GM21526 (cell line): ENCODE measurements around the gene FOXO1.

Experiments used
- ATAC-seq: cut with Tn5 transposase; IDR thresholded peaks from one replicate; pipeline ENCODE4 v1.9.1; 2021; ENCODE audit warnings: moderate library complexity; ENCODE audit not compliant: unreplicated experiment, low FRiP score

Gene FOXO1

DNA sequence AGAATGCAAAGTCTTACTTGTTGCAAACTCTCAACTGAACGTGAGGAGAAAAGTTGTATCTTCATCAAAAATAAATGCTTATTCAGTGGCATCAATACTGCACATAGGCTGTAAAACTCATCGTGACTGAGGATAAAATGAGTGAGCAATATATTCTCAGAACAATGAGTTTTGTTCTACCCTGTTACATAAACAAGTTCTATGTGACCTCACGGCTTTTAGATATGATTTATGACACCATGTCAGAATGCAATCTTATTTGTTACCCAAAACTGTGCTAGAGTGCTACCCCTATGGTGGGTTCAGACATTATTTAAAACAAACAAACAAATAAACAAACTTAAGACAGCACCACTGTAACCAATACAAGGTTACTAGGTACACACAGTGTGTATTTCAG, 55.4 kb downstream of the FOXO1 start:
- no peak for ATAC-seq

DNA sequence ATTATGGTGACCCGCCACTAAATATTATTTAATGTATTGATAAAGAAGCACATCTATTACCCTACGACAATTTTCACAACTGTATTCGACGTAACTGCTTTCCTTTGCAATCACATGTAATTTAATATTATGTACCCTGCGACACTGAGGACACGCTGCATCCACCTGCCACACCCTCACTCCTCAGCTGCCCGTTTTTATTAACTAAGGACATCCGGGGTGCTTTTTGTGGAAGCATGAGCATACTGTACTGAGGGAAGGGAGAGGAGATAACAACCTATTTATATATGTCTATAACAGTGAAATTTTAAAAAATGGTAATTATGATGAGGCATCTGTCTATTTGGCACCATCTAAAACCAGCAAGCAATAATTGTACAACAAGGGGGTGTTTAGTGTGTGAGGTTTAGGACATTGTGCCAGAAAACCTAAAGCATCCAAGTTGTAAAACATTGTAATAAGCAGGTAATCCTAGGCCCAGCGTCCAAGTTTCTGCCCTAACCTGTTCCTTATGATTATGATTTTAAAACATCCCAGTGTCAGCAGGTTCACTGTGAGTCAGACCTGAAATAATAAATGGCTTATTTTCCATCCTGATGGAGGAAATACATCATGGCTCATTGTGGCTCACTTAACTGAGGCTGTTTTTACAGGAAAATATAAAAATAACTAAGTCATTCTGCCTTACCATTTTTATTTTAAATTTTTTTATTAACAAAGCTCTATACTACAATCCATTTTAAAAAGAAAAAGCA, 56.3 kb downstream of the FOXO1 start:
- ATAC-seq, result no peak

DNA sequence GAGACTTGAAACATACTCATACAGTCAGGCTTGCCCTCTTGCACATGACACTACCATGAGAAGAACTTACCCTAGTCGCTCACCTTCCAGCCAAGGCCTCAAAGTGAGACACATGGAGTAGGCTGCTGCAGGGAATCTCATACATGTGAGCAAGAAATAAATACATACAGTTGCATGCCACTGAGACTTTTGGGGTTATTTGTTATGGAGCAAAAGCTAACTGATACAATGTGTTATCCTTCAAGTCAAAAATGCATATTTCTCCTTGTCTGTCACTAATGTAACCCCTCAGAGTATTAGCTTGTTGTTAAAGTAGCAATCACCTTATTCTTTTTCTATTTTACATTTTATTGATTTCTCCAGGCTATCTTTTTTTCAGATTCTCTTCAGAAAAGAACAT, 58.1 kb downstream of the FOXO1 start:
- ATAC-seq, result no peak

DNA sequence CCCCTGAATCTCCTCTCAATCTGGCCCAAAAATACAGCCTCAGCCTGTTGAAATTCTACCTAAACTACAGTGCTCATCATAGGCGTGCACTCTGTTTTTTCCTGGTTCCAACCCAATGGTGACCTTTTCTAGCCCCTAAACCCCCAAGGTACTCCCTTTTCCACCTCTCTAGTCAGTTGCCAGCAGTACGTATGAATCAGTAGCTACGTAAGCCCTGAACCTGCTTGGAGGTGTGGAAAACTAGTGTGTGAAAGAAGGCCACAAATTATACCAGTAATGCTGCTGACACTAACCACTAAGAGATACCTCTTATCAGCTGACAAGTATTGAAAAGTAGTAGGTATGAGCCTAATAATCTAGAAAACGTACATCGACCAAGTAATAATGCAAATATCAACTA, 60.9 kb downstream of the FOXO1 start:
- no peak for ATAC-seq

DNA sequence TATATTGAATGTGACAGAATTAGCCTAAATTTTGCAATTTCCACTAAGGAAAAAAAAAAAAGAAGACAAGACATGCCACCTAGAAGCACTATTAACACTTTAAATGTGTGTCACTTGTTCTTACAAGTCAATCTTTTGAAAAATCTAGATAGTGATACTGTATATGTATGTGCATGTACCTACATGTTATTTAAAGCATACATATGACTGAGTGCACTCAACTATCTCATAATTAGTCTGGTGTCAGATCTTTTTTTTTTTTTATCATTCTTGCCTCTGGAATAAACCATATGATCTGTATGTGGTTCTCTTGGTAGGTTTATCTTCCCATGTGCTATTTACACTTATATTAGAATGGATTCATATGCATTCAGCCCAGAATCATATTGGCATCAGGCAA, 62.3 kb downstream of the FOXO1 start:
- no peak for ATAC-seq

DNA sequence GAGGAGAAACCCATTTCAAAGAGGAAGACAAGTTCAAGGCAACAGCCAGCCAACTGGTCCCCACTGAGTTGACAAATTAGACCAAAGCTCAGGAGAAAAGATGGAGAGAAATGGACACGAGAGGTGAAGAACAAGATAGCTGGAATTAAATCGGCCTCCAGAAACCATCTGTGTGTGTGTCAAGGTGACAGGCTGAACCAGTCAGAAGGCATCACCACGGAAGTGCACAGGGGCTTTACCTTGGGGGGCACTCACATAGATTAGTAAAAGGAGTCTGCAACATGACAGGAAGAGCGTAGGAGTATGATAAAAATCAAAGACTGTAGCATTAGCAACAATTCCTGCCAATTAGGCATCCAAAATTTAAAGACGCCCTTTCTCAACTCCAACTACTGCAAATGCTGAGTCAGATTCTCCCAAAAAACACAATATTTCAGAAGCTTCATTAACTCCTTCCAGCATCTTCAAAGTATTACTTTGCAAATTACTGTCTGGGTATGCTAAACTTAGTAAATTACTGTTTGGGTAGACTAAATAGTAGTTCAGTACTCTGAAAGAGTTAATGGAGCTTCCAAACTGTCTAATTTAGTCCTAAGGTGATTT, 66.2 kb downstream of the FOXO1 start:
- ATAC-seq, result no peak

DNA sequence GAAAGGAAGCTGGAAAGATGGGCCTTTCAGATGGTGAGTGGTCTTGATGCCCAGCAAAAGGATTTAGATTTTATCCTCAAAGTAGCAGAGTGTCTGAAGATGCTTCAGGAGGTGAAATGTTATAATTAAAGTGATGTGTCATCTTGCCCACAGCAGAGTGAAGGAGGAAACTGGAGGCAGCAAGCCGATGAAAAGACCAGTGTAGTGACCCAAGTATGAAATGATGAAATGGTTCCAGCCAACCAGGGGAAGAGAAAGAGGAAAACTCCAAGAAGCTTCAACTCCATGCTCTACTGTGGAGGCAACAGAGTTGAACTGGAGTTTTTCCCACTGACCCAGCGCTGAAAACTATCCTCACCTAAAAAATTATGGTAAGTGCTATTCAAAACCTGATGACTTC, 66.7 kb downstream of the FOXO1 start:
- ATAC-seq, result no peak

DNA sequence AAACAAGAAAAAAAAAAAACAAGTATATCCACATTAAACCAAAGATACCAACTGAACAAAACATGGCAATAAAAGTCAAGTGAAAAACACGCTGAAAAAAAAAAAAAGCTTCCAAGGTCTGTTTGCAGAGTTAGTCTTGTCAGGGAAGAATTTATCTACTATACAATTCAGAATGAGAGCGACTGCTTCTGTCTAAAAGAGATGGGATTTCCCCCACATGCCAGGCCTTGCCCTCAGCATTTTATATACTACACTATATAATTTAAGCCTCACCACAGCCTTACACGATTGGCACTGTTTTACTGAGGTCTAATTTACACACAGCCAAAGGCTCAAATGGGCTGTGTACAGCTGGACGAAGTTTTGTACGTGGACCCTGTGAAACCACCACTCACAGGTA, 67.3 kb downstream of the FOXO1 start:
- no peak for ATAC-seq

DNA sequence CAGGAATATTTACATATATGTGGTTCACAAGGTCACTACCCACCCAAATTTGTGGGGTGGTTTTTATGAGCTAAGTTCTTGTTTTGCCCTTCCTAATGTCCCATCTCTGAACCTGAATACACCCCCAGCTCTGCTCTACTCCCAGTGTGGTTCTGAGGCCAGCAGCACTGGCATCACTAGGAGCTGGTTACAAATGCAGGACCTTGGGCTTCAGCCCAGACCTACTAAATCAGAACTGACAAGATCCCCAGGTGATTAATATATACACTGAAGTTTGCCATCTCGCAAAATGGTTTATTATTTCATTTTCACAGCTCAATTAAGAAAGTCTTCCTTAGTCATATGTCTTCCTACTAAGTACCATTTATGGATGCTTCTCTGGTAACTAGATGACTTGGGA, 67.9 kb downstream of the FOXO1 start:
- no peak for ATAC-seq

DNA sequence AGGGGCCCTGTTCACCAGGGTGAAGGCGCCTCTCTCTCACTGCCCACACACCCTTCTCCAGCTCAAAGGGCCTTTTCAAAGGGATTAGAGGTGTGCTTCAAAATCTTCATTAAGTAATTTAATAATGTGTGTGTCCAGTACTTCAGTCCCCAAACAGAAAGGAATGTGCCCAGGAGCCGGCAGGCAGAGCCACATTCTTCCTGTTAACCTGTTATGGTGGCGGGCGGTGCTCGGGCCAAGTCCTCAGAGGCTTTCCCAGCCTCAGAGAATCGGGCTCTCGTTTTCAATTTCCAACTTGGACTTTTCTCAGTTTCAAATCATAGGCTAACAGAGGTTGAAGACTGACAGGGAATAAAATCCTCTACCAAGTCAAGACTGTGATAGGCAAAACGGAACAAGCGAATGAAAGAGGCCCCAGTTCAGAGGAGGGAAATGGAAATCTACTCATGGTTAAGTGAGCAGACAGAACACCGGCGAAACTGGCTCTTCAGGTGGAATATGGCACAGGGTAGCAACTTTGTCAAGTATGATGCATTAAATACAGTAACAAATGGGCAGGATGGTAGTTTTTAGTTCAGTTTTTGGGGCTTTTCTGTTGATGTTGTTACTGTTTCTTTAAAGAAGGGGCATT, 68.6 kb downstream of the FOXO1 start:
- ATAC-seq, result no peak

DNA sequence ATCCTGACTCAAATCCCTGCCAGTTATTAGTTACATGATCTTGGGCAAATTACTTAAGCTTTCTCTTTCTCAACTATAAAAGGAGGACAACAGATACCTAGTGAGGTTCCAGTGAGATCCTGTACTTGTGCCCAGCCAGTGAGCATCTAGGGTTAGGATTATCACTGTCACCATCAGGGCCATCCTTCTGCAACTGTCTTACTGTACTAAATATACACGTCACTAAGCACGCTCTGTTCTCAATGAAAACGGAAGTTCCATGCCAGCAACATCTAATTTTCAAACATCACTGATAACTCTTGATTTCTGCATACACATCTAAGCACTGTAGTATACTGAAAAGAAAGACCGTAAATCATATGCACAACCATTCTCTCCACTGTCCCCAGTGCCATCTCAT, 70.0 kb downstream of the FOXO1 start:
- ATAC-seq, result no peak

DNA sequence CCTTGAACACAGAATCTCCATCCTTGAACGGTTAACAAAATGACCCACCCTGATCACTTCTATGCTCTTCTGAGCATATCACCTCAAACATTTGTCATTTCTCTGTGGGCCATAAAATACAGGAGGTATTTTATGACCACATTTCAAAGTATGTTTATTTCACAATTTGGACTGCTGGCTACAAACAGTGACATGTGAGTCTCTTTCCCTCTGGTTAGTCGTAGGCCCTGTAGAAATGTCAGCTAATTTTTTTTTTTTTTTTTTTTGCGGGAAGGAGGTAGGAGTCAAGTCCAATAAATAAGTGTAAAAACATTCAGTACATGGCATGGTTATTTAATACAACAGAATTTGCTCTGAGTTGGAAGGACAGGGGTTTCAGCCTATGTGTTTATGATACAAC, 70.7 kb downstream of the FOXO1 start:
- ATAC-seq, result no peak

DNA sequence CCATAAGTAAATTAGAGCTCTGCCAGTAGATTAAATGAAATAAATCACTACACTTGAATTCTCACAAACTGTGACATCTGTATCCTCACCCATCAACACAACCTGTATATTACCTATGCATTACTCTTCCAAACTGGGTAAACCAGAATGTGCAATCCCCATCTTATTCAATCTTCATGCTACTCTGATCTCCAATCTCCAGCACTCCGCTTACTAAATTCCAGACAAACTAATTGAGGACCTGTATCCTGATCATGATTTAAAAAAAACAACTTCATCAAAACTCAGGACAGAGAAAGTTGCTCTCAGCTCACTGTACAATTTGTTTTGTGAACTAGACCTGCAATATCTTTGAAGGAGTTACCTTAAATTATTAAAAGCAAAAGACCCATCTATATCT, 74.4 kb downstream of the FOXO1 start:
- no peak for ATAC-seq

DNA sequence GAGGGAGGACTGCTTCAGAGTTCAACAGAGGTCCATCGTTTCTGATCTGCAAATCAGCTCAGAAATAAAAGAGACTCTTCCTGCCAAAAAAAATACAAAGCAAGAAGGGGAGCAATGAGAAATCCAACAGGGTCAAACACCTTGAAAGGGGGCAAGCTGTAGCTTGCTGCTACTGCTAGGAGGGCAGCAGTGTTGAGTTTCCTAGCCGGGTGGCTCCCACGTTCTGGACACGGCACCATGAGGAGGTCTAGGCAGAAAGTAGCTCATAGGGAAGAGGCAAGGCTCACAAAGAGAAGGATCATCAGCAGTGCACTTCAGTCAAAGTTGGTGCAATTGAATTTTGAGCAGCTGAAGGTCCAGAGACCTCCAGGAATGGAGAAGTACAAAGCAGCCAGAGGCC, 75.3 kb downstream of the FOXO1 start:
- ATAC-seq, result no peak

DNA sequence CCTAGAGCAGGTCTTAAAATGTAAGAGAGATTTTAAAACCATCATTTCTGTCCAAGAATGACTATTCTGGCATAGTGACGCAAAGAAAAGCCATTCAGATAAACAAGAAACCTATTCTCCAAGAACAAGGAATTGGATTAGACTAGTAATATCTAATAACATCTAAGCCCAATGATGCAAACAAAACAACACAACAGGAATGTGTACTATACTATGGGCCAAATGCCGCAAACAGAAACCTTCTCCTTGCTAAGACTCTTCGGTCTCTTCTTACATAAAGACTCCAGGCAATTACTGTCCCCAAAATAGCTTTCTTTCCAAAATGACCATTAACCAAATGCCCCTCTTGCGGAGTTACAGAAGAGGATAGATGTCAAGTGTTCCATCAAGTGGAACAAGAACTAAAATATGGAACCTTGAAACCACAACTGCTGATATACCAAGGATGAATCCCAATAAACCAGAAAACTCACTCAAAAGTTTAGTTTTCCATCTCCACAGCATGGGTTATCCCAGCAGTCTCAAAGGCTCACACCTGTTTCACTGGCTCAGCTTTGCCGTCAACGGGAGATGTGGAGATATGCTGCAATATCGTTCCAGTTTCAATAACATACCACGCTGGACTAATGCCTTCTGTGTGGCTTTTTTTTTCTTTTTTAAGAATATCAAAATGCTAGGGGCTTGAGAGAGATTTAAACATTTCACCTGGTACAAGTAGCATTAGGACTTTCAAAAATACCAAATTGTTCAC, 76.2 kb downstream of the FOXO1 start:
- ATAC-seq, result no peak

DNA sequence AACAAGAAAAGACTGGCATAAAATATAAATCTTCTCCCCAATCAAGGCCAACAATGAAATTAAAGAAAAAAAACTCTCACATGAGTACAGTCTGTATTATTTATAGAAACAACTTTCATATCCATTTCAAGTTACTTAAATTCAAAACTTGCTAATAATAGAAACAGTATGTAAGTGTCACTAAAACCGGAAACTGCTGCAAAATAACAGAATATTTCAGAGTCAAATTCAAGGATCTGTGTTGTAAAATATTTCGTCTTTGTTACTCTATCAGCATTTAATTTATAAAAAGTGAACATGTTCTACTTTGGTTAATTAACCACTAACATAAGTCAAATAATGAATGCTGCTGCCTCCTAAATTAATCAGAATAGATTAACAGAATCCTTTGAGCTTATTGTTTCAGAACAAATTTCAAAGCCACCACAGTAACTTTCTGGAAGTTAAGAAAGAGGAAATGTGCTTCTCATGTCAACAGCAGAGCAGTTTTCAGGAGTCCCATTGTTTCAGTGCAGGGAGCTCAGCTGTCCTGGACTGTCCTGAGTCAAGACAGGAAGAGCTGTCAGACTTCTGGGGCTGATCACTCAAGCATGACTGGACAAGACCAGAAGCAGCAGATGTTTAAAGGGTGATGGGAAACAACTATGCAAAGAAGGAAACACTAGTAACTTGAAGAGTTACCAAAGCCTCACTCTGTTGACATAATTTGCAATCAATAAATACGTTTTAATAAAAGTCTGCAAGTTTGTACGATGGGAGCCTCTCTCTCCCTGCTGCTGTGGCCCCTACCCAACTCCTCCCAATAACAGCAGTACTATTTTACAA, 76.9 kb downstream of the FOXO1 start:
- ATAC-seq, result peak; percentile 84

DNA sequence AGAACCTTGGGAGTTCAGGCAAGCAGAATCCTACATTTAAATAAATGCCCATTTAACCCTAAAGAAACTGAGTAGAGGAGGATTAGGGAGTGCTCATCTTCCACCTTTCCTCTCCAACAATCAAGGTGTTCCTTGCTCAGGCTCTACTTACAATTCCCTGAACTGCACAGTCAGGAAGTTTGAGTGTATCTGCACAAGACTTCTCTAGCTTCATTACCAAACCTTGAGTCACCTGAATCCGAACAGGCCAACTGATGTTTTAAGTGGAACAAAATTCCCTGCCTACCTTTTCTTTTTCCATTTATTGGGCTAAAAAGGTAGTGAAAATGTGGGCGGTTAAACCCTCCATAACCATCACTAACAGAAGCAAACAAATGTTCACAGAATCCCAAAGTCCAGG, 78.3 kb downstream of the FOXO1 start:
- no peak for ATAC-seq

DNA sequence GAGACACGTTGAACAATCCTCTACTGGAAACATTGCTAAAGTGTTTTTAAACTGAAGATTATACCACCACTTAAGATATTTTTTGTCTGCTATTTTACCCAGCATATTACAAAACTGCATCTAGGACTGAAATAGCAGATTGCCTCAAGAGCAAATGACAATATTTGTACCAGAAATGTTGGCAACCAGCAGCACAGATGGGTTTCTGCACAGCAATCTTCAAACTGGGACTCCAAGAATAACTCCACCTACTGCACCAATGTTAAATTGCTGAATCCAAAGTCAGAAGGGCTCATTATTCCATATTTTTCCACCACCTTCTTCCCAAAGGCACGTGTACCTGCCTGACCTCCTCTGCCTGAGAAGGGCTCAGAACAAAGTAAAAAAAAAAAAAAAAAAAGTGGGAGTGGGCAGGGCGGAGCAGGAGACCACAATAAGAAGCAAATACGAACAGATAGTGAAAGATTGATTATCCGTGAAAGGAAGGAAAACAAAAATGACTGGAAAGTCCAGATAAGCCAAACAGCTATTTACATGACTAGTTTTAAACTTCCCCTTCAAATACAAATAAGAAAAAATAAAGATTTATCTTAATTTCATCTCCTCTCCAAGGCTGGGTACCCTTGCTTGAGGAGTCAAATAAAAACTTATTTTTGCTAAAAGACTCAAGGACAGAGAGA, 79.4 kb downstream of the FOXO1 start:
- ATAC-seq, result no peak

DNA sequence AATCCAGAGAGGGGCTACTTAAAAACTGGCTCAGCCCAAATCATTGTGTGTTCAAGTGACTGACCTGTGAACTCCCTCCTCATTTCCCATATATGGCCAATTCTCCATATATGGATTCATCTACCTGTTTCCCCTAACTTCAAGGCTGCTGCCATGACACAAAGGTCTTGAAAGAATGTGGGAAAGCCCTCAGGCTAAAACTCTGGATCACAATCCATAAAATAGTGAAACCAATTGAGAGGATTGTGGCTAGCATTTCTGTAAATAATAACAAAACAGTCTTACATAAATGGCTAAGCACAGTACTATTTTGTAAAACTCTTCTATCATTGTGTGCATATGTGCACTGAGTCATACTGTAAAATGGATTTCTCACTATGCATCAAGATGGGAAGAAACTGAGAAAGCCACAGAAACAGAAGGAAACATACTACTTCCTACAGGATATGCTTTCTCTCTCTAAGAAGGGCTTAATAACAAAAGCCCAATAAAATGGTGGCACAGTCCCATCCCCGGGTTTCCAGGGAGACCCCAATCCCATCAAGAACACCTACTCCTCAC, 80.5 kb downstream of the FOXO1 start:
- no peak for ATAC-seq

DNA sequence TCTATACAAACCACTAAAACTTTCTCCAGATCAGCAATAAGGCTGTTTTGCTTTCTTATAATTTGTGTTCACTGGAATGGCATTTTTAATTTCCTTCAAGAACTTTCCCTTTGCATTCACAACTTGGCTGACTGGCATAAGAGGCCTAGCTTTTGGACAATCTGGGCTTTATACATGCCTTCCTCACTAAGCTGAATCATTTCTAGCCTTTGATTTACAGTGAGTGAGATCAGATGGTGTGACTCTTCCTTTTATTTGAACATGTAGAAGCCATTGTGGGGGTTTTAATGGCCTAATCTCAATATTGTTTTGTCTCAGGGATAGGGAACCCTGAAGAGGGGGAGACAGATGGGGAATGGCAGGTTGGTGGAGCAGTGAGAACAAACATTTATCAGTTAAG, 82.7 kb downstream of the FOXO1 start:
- no peak for ATAC-seq
